Measurements from ENCODE around the gene PRF1. TPM values are rescaled to one million over a fixed set of nuclear protein-coding genes. Genes with fewer than 3 reads are reported as not detected.
A peak's percentile ranks its signal among the peaks of the same experiment; 100 is the strongest.

The PRF1 gene
- total RNA-seq, 2 experiments from 2014 or later, result 21.8 to 28.6 TPM

GRCh38 chr10:70552586-70552985, 50.0 kb downstream of the PRF1 start:
- Mint-ChIP-seq H3K27me3 (no peaks in the 10 kb centered on the region), H3K27ac (no peak overlapping the region), H3K36me3 (ENCODE audit: low read depth) (no peaks in the 10 kb centered on the region), H3K4me1 (no peaks in the 10 kb centered on the region), H3K9me3 (ENCODE audit: low read depth) (no peaks in the 10 kb centered on the region), H3K4me3 (no peak overlapping the region)
- DNase-seq (no peak), ATAC-seq (no peak)
- POLR2A ChIA-PET, result no interaction called here
- CTCF ChIA-PET, result interaction anchor here (0.7 to 4.6 kb wide), 6 partner anchors 8 to 287 kb away, joined by 3 to 65 read pairs (median 3); no protein-coding TSS in a partner anchor
- intact Hi-C loops (cut with DNase I, micrococcal nuclease), result no loop called here

GRCh38 chr10:70551971-70552422, 50.5 kb downstream of the PRF1 start:
- Mint-ChIP-seq H3K4me1 (no peaks in the 10 kb centered on the region), H3K27me3 (no peaks in the 10 kb centered on the region), H3K4me3 (no peak overlapping the region), H3K27ac (no peak overlapping the region), H3K36me3 (ENCODE audit: low read depth) (no peaks in the 10 kb centered on the region), H3K9me3 (ENCODE audit: low read depth) (no peaks in the 10 kb centered on the region)
- intact Hi-C loops (cut with DNase I, micrococcal nuclease), result loop anchor here in 1 of 2 experiments (2.0 kb wide), 1 partner anchor 263 kb away; the partner anchor contains the start of gene SGPL1
- no peak for DNase-seq
- no peak for ATAC-seq
- CTCF ChIA-PET, result interaction anchor here (0.7 to 4.6 kb wide), 5 partner anchors 8 to 288 kb away, joined by 3 to 65 read pairs (median 3); no protein-coding TSS in a partner anchor
- POLR2A ChIA-PET, result no interaction called here

- ChIA-PET POLR2A (no interaction called here), CTCF (interaction anchor here (0.6 to 4.6 kb wide), 5 partner anchors 10 to 257 kb away, joined by 3 to 65 read pairs (median 3); no protein-coding TSS in a partner anchor)
- ATAC-seq (no peak), DNase-seq (no peak)
- no peaks in the 10 kb centered on the region for H3K9me3 Mint-ChIP-seq (ENCODE audit: low read depth)
- no peaks in the 10 kb centered on the region for H3K4me1 Mint-ChIP-seq
- H3K27me3 Mint-ChIP-seq, result no peaks in the 10 kb centered on the region
- H3K4me3 Mint-ChIP-seq, result no peak overlapping the region
- intact Hi-C loops (cut with DNase I, micrococcal nuclease), result loop anchor here in 1 of 2 experiments (2.0 kb wide), 1 partner anchor 263 kb away; the partner anchor contains the start of gene SGPL1
- H3K36me3 Mint-ChIP-seq (ENCODE audit: low read depth), result no peaks in the 10 kb centered on the region
- H3K27ac Mint-ChIP-seq, result no peak overlapping the region
Measured at GRCh38 chr10:70551466-70551865, 51.1 kb downstream of the PRF1 start.

- ATAC-seq (no peak), DNase-seq (no peak)
- ChIA-PET CTCF (interaction anchor here (1.0 to 4.6 kb wide), 6 partner anchors 9 to 208 kb away, joined by 3 to 65 read pairs (median 4); no protein-coding TSS in a partner anchor), POLR2A (no interaction called here)
- H3K4me1 Mint-ChIP-seq, result no peaks in the 10 kb centered on the region
- no peak overlapping the region for H3K4me3 Mint-ChIP-seq
- no peak overlapping the region for H3K27ac Mint-ChIP-seq
- H3K9me3 Mint-ChIP-seq (ENCODE audit: low read depth), result no peaks in the 10 kb centered on the region
- no peaks in the 10 kb centered on the region for H3K36me3 Mint-ChIP-seq (ENCODE audit: low read depth)
- no peaks in the 10 kb centered on the region for H3K27me3 Mint-ChIP-seq
- intact Hi-C loops (cut with DNase I, micrococcal nuclease), result loop anchor here (1.0 to 2.0 kb wide), 3 partner anchors 209 to 330 kb away; partner anchors contain the start of gene SGPL1 (in 1 of the 2)
Measured at GRCh38 chr10:70550459-70550858, 52.1 kb downstream of the PRF1 start.

GRCh38 chr10:70549962-70550458, 52.5 kb downstream of the PRF1 start:
- POLR2A ChIA-PET, result no interaction called here
- no peak overlapping the region for H3K4me3 Mint-ChIP-seq
- ATAC-seq, result peak; percentile 91

GRCh38 chr10:70549351-70549961, 53.1 kb downstream of the PRF1 start:
- H3K36me3 Mint-ChIP-seq (ENCODE audit: low read depth), result no peaks in the 10 kb centered on the region
- intact Hi-C loops (cut with DNase I, micrococcal nuclease), result no loop called here
- H3K27me3 Mint-ChIP-seq, result no peaks in the 10 kb centered on the region
- H3K4me1 Mint-ChIP-seq, result no peaks in the 10 kb centered on the region
- ChIA-PET POLR2A (no interaction called here), CTCF (interaction anchor here (0.6 to 4.6 kb wide), 21 partner anchors 10 to 321 kb away, joined by 3 to 65 read pairs (median 3); no protein-coding TSS in a partner anchor)
- no peak overlapping the region for H3K27ac Mint-ChIP-seq
- no peak for DNase-seq
- ATAC-seq, result peak; percentile 30
- H3K4me3 Mint-ChIP-seq, result no peak overlapping the region
- no peaks in the 10 kb centered on the region for H3K9me3 Mint-ChIP-seq (ENCODE audit: low read depth)

More at GRCh38 chr10:70549962-70550458, 52.5 kb downstream of the PRF1 start:
- intact Hi-C loops (cut with DNase I, micrococcal nuclease), result loop anchor here (1.0 to 2.0 kb wide), 3 partner anchors 209 to 330 kb away; partner anchors contain the start of gene SGPL1 (in 1 of the 2)
- CTCF ChIA-PET, result interaction anchor here (0.6 to 4.6 kb wide), 10 partner anchors 9 to 209 kb away, joined by 3 to 65 read pairs (median 3); no protein-coding TSS in a partner anchor
- DNase-seq, result peak; percentile 83
- Mint-ChIP-seq H3K4me1 (no peaks in the 10 kb centered on the region), H3K27me3 (no peaks in the 10 kb centered on the region), H3K9me3 (ENCODE audit: low read depth) (no peaks in the 10 kb centered on the region), H3K27ac (no peak overlapping the region), H3K36me3 (ENCODE audit: low read depth) (no peaks in the 10 kb centered on the region)

Other genes with a start within 250 kb of the PRF1 start
- gene LRRC20, start 220.1 kb downstream of the PRF1 start, total RNA-seq, result 10 to 100 TPM; 12.8 to 15.9 TPM
- gene EIF4EBP2, start 198.6 kb downstream of the PRF1 start, total RNA-seq, result 10 to 100 TPM; 24.4 to 27.7 TPM
- not detected for gene NODAL, start 161.1 kb downstream of the PRF1 start, total RNA-seq
- 1 to 10 TPM; 5.4 to 6.7 TPM for gene PALD1, start 124.0 kb downstream of the PRF1 start, total RNA-seq
- gene ADAMTS14, start 69.8 kb upstream of the PRF1 start, total RNA-seq, result not detected
- gene TBATA, start 182.6 kb upstream of the PRF1 start, total RNA-seq, result not detected
- gene SGPL1, start 213.2 kb upstream of the PRF1 start, total RNA-seq, result 10 to 100 TPM; 33.7 to 48.7 TPM